CD4-positive, alpha-beta T cell treated with Interleukin-1 beta for 1 hour (primary cell): ENCODE measurements around the gene FER.

Source experiments
- DNase-seq, 2 donors: peaks; one replicate each; pipeline ENCODE4 v3.0.0-alpha.2; 2020 to 2022

FER gene

DNA sequence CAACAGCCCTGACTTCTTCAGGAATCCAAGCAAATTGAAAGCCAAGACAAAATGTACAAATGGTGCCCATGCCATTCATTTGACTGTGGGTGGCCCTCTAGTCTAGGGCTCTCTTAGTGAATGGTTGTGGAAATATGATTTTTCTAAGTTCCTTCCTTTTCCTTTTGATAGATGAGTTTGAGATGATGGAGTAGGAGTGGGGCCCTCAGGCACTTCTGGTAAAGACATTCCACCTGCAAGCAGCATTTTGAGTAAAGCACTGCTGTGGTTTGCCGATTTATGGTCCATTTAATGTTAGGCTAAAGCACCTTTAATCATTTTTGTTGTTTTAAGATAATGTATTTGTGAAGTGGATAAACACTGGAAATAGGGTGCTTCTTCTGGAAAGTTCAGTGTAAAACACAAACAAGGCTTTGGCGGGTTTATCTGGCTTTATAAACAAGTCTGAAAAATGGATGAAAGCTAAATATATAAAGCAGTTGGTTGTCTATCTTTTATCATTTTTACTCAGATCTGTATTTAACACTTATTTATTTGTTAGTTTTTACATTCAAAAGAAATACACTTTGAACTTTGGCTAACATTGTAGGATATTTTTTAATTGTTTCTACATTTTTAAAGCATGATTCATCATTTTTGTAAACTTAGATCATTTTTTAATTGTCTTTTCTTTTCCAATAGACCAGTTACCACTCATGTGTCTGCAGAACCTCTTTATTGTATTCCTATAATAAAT lies 448.6 kb downstream of the FER start:
- no peak for DNase-seq

DNA sequence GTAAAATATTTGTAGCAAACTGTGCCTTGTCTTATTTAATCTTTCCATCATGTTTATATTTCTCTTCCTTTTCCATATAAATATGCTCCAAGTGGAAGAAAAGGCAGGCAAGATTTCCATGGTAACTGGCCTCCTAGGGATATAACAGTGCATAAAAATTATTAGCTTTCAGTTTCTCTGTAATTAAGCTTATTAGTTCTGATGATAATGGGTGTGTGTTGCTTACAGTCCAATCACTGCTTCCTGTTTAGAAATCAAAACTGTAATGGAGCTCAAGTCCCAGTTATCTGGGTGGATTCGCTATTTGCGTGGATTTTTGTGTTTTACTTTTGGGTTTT lies 449.1 kb downstream of the FER start:
- DNase-seq, result no peak

DNA sequence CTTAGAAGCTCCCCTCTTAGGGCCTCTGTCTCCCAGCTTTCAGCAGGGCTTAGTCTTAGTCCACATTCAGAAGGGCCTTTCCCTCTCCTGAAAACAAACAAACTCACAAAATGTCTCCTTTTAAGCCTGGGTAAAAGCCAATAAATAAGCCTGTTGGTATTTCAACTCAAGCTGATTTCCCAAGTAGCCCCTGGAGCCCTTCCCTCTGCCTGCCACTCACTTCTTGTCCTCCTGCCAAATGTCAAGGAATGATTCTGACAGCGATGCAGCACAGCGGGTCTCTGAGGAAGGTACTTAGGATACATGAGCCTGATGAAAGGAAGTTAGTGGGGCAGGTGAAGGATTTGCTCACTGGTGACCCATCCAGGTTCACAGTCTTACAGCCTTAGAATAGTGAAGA lies 451.6 kb downstream of the FER start:
- DNase-seq, result no peak

DNA sequence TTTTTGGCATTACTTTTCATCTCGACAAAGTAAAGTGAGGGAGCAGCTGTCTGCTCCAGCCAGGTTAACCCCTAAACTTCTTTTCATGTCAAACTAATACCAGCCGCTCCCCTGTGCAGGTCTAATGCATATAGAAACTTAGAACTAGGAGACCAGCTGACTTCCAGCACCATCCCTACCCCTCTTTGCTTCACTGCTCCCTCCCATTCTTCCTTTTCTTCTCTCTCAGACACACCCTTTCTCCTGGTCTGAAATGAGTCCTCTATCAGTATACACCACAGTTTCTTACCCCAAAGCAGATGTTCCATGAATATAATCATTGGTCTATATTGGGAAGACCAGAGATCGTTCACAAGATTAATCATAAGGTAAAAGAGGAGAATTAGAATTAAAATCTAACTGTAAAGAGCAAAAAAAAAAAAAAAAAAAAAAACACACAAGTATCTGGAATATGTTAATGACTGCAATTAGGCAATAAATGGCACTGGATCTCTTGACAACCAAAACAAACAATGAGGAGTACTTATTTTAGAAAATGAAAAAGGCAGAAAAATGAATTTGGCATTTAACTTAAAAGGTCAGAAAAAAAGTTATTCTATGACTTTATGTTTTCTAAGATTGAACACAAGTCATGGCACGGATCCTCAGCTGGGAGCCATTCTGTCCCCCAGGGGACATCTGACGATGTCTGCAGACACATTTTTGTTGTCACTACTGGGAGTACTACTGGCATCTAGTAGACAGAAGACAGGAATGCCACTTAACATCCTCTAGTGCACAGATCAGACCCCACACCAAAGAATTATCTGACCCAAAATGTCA lies 452.3 kb downstream of the FER start:
- DNase-seq, result no peak

DNA sequence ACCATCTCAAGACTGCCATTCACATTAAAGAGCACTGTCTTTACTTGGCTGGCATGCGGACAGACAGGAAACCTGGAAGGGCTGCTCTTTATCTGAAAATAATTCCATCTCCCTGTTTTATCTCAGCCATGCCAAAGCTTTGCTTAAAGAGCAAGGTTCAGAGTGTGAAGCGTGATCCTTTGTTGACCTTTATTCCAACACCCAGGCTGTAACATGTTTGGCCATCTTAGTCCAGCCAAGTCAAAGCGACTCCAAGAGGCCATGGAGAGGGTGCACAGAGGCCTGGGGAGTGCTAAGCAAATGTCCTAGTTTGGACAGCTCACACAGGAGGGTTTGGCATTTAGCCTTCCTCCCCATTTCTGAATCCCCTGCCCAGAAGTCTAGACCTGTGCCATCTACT lies 467.3 kb downstream of the FER start:
- DNase-seq, result no peak

DNA sequence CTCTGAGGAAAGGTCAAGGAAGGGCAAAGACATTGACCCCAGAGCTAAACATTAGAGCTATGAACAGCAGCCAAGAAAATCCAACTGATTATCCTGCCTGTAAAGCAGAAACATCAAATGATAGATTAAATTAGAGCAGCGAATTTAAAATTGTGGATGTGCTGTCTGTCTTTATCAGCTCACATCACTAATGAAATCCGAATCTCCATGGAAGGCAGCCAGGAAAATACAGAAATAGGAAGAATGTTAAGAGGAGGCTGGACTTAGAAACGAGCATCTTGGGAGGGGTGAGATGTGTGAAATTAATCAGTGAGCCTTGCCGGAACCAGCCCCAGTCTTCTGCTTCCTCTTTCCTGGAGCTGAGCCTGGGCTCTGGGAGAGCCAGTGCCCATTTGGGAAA lies 471.1 kb downstream of the FER start:
- no peak for DNase-seq

DNA sequence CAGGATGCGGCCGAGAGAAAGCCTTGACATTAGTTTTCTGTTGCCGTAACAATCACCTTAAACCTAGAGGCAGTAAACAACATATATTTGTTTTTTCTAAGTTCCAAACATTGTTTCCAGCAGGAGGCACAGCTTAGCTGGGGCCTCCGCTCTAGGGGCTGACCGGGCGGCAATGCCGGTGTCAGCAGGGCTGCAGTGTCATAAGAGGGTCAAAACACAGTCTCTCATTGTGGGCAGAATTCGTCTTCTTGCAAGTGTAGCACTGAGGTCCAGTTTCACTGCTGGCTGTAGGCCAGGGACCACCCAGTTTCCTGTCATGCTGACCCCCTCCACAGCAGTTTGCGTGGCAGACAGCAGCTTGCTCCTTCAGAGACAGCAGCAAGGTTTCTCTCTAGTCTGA lies 475.8 kb downstream of the FER start:
- DNase-seq, result no peak

DNA sequence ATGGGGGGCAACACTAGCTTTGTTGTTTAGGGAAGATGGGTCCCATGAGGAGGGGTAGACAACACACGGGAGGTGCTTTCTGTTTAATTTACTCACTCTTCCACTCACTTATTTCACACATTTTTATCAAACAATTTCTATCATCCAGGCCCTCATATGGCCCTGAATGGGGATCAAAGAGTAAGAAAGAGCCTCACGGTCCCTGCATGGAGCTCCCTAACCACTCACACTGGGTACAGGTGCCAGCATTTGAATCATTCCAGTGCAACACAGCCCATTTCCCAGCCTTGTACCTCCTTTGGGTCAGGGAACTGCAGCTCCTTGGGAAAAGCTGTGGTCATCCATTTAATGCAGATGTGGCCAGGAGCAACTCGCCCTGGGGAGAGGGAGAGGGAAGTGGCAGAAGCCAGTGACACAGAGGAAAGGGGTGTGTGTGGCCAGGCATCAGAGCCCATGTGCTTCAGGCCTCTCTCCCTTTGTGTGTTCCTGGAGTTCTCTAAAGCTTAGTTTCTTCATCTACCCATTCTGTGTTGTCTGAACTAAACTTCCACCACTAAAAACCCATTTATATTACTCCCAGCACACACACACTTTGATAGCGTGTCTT lies 476.7 kb downstream of the FER start:
- DNase-seq, result no peak

DNA sequence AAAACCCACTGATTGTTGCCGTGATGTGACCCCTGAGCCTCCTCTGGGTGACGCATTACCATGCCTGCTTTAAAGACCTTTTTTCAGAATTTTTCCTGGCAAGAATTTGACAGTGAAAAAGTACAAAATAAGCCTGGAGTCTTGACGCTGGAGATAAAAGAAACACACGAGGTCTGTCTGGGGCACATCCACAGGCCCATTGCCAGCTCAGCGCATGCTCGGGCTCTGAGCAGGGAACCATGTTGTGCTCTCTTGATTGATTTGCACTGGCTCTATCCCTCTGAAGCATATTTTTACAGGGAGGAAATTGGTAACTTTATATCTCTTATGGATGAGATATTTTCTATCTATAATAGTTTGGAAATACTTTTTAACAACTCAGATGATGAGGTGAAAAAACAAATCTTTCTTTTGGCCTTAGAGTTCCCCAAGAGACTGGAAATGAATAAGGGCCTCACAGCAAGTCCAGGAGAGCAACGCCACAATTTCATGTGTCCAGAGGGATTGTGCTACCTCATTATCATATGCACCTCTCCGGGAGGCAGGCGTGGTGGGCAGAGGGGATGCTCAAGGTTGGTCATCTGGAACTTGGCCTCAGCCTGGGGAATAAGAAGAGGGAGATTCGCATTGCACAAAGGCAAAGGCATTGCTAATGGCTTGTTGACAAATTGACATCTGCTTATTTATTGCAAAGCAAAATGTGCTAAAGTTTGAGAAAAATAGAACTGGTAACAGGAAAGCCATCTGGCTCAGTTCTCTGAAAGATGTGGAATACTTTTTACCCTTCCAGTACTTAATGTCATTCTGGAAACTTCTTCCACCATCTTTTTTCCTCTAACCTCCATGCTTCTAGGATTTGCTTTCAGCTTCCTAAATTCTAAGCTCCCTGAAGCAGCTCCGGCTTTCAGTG lies 478.3 kb downstream of the FER start:
- no peak for DNase-seq

DNA sequence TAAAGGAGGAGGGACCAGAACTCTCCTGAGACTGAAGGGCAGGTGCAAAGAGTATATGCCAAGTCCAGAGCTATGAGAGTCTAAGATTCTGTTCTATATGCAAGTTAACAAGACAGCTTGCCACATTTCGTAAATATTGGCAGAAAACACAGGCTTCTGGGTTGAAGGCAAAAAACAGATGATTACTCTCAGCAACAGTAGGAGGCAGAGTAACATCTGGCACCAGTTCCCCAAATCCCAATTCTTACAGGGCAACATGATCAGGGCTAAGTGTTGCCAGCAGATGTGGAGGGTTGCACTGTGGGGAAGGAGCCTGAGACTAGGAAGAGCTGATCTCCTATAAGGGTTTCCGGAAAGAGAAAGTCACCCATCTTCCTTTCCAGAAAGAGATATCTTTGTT lies 482.7 kb downstream of the FER start:
- no peak for DNase-seq

DNA sequence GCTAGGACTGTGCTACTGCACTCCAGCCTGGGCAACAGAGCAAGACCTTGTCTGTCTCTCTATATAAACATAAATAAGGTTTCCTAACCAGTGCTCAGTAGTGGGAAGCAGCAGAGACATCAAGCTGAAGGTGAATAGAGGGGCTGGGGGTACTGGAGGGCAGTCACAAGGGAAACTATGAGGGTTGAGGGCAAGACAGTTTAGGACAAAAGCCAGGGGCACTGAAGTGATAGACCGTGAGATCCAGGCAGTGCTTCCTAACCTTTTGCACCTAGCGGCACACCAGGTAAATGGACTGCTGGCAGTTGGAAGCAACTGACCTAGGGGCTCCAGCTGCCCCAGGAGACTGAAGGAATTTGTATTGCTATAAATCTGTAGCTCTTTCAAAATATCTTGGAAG lies 483.6 kb downstream of the FER start:
- no peak for DNase-seq

DNA sequence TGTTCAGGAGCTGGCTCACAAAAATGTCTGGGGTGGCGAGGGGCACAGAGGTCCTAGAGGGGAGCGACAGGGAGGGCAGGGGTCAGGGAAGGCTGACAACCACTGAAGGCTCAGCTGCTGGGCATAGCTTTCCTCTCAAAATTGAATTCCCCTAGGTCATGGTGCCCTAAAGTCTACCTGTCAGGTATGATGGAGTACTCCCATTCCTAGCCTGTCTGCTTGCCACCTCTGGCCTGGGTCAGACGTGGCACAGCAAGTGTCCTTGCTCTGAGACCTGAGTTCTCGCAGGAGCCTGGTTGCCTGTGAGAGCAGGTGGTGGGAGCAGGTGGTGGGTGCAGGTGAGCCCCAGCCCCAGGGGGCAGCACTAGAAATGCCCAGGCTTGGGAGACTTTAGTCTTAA lies 486.7 kb downstream of the FER start:
- DNase-seq, result no peak

DNA sequence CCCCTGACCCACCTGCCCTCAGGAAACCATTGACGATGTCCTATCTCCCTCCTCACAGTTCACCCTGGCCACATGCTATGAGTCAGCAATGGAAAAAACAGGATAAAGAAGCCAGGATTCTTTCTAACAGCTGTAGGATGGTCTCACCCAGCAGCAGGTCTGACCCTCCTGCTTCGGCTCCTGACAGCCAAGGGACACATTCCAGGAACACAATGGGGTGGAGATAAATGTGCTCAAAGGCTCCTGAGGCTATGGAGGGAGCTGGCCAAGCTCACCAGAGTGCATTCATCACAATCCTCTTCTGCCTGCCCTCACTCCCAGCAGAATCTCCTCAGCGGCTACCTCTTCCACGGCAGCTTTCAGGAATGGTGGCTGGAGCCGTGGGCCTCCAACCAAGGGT lies 491.8 kb downstream of the FER start:
- DNase-seq, result no peak

DNA sequence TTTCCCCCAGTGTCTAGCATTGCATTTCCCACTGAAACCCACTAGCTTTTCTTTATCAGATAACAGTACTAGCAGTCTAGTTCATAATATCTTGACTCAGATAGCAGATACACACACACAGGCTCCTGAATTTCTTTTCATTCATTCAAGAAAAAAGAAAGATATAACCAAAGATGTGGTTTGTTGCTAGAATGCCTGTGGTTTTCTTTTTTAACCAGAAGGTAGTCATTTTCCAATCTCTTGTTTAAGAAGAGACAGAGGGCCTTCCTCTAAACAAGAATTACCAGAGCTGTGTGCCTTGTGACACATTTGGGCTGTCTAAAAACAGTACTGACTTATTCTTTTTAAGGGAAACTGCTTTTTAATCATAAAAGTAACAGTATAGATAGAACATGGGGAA lies 494.8 kb downstream of the FER start:
- no peak for DNase-seq

DNA sequence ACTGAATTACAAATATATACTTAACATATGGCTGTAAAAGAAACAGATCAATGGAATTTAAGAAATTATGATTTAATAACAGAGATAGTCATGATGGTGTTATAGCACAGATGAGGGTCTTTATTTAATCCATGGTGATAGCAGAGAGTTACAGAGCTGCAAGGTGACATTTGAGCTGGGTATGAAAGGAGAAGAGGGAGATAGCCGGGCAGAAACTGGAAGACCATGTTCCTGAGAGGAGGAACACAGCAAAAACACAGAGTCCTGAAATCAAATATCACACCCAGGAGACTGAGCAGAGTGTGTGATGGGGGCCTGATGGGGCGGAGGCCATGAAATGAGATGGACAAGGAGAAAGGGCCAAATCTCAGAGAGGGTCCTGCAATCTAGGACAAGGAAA lies 498.7 kb downstream of the FER start:
- DNase-seq, result no peak
